ENCODE results near the gene GRK2.

The GRK2 gene

GRCh38 chr11:67310246-67311050 is 44.2 kb downstream of the GRK2 start:
- H3K4me3 ChIP-seq (ENCODE audit: low read depth, low read length) = no peak overlapping the region
- in situ Hi-C loops (cut with HindIII; ENCODE audit: low sequenced_read_pairs) = no loop called here
- no peak for DNase-seq (ENCODE audit: low read depth, low spot score)
- TF ChIP-seq CTCF (IDR thresholded peaks at IDR 0.05; ENCODE audit: low read depth, low read length) = no peak

GRCh38 chr11:67311051-67311555 is 44.8 kb downstream of the GRK2 start:
- in situ Hi-C loops (cut with HindIII; ENCODE audit: low sequenced_read_pairs) = no loop called here
- no peak for TF ChIP-seq CTCF (IDR thresholded peaks at IDR 0.05; ENCODE audit: low read depth, low read length)
- H3K4me3 ChIP-seq (ENCODE audit: low read depth, low read length) = no peak overlapping the region
- DNase-seq (ENCODE audit: low read depth, low spot score) = no peak

- TF ChIP-seq CTCF (IDR thresholded peaks at IDR 0.05; ENCODE audit: low read depth, low read length) = no peak
- no peak overlapping the region for H3K4me3 ChIP-seq (ENCODE audit: low read depth, low read length)
- in situ Hi-C loops (cut with HindIII; ENCODE audit: low sequenced_read_pairs) = no loop called here
- no peak for DNase-seq (ENCODE audit: low read depth, low spot score)
These were observed 45.3 kb downstream of the GRK2 start for GRCh38 chr11:67311556-67312082.

GRCh38 chr11:67312187-67313021 is 46.1 kb downstream of the GRK2 start:
- H3K4me3 ChIP-seq (ENCODE audit: low read depth, low read length) = no peak overlapping the region
- in situ Hi-C loops (cut with HindIII; ENCODE audit: low sequenced_read_pairs) = no loop called here
- TF ChIP-seq CTCF (IDR thresholded peaks at IDR 0.05; ENCODE audit: low read depth, low read length) = no peak
- no peak for DNase-seq (ENCODE audit: low read depth, low spot score)

- no peak overlapping the region for H3K4me3 ChIP-seq (ENCODE audit: low read depth, low read length)
- in situ Hi-C loops (cut with HindIII; ENCODE audit: low sequenced_read_pairs) = no loop called here
- no peak for DNase-seq (ENCODE audit: low read depth, low spot score)
- TF ChIP-seq CTCF (IDR thresholded peaks at IDR 0.05; ENCODE audit: low read depth, low read length) = no peak
These were observed 47.0 kb downstream of the GRK2 start for GRCh38 chr11:67313125-67313890.

- in situ Hi-C loops (cut with HindIII; ENCODE audit: low sequenced_read_pairs) = no loop called here
- no peak for TF ChIP-seq CTCF (IDR thresholded peaks at IDR 0.05; ENCODE audit: low read depth, low read length)
- no peak for DNase-seq (ENCODE audit: low read depth, low spot score)
- no peak overlapping the region for H3K4me3 ChIP-seq (ENCODE audit: low read depth, low read length)
These were observed 47.9 kb downstream of the GRK2 start for GRCh38 chr11:67314218-67314617.

All from astrocyte of the spinal cord (primary cell).